ENCODE data around the gene LRP1B. TPM values are rescaled to one million over a fixed set of nuclear protein-coding genes. Genes with fewer than 3 reads are reported as not detected.

Gene LRP1B
- total RNA-seq, 4 donors from 2014 or later = 0.85 to 3.3 (median 1.1) TPM; not detected in 1

- no peak for TF ChIP-seq POLR2A (IDR thresholded peaks at IDR 0.05)
- TF ChIP-seq CTCF (IDR thresholded peaks at IDR 0.05) = no peak
- no peak overlapping the region for H3K27ac ChIP-seq
- H3K4me1 ChIP-seq = no peaks in the 10 kb centered on the region
- no peak overlapping the region for H3K4me3 ChIP-seq
- no peaks in the 10 kb centered on the region for H3K27me3 ChIP-seq
- DNase-seq = no peak
- no peaks in the 10 kb centered on the region for H3K9me3 ChIP-seq
- H3K36me3 ChIP-seq = no peaks in the 10 kb centered on the region
Observed at GRCh38 chr2:141633132-141633531, 497.7 kb downstream of the LRP1B start.

- H3K27me3 ChIP-seq = no peaks in the 10 kb centered on the region
- no peak overlapping the region for H3K27ac ChIP-seq
- no peaks in the 10 kb centered on the region for H3K9me3 ChIP-seq
- H3K36me3 ChIP-seq = no peaks in the 10 kb centered on the region
- no peak for DNase-seq
- TF ChIP-seq CTCF (IDR thresholded peaks at IDR 0.05) = no peak
- no peak for TF ChIP-seq POLR2A (IDR thresholded peaks at IDR 0.05)
- no peaks in the 10 kb centered on the region for H3K4me1 ChIP-seq
- no peak overlapping the region for H3K4me3 ChIP-seq
Observed at GRCh38 chr2:141630407-141630930, 500.3 kb downstream of the LRP1B start.

- H3K4me1 ChIP-seq = no peaks in the 10 kb centered on the region
- no peak overlapping the region for H3K4me3 ChIP-seq
- H3K27ac ChIP-seq = no peak overlapping the region
- DNase-seq = no peak
- no peaks in the 10 kb centered on the region for H3K36me3 ChIP-seq
- H3K9me3 ChIP-seq = no peaks in the 10 kb centered on the region
- no peaks in the 10 kb centered on the region for H3K27me3 ChIP-seq
- TF ChIP-seq CTCF (IDR thresholded peaks at IDR 0.05) = no peak
- TF ChIP-seq POLR2A (IDR thresholded peaks at IDR 0.05) = no peak
Observed at GRCh38 chr2:141620372-141620771, 510.4 kb downstream of the LRP1B start.

GRCh38 chr2:141618457-141618856, 512.4 kb downstream of the LRP1B start:
- TF ChIP-seq CTCF (IDR thresholded peaks at IDR 0.05) = no peak
- TF ChIP-seq POLR2A (IDR thresholded peaks at IDR 0.05) = no peak
- no peak for DNase-seq
- no peaks in the 10 kb centered on the region for H3K9me3 ChIP-seq

GRCh38 chr2:141611981-141612380, 518.8 kb downstream of the LRP1B start:
- Histone ChIP-seq H3K36me3 (no peaks in the 10 kb centered on the region), H3K4me1 (no peaks in the 10 kb centered on the region), H3K4me3 (no peak overlapping the region), H3K9me3 (no peaks in the 10 kb centered on the region), H3K27me3 (no peaks in the 10 kb centered on the region), H3K27ac (no peak overlapping the region)
- no peak for DNase-seq
- TF ChIP-seq POLR2A (IDR thresholded peaks at IDR 0.05) (no peak), CTCF (IDR thresholded peaks at IDR 0.05) (no peak)

More at GRCh38 chr2:141618457-141618856, 512.4 kb downstream of the LRP1B start:
- H3K27ac ChIP-seq = no peak overlapping the region
- H3K36me3 ChIP-seq = no peaks in the 10 kb centered on the region
- H3K4me3 ChIP-seq = no peak overlapping the region
- H3K27me3 ChIP-seq = no peaks in the 10 kb centered on the region
- no peaks in the 10 kb centered on the region for H3K4me1 ChIP-seq

- Histone ChIP-seq H3K27me3 (no peaks in the 10 kb centered on the region), H3K4me1 (no peaks in the 10 kb centered on the region), H3K36me3 (no peaks in the 10 kb centered on the region), H3K4me3 (no peak overlapping the region), H3K9me3 (no peaks in the 10 kb centered on the region), H3K27ac (no peak overlapping the region)
- TF ChIP-seq CTCF (IDR thresholded peaks at IDR 0.05) (no peak), POLR2A (IDR thresholded peaks at IDR 0.05) (no peak)
- no peak for DNase-seq
Observed at GRCh38 chr2:141611176-141611571, 519.6 kb downstream of the LRP1B start.

All from Peyer's patch (tissue), 4 donors.